ENCODE results near the gene RAB3IL1. TPM values are rescaled to one million over a fixed set of nuclear protein-coding genes. Genes with fewer than 3 reads are reported as not detected.

The RAB3IL1 gene
- total RNA-seq (2022; extraction: Qiagen RNA extraction; ENCODE audit: low read depth): 9.9 to 13.9 TPM (median 10.2 TPM) in 5 replicates

DNA sequence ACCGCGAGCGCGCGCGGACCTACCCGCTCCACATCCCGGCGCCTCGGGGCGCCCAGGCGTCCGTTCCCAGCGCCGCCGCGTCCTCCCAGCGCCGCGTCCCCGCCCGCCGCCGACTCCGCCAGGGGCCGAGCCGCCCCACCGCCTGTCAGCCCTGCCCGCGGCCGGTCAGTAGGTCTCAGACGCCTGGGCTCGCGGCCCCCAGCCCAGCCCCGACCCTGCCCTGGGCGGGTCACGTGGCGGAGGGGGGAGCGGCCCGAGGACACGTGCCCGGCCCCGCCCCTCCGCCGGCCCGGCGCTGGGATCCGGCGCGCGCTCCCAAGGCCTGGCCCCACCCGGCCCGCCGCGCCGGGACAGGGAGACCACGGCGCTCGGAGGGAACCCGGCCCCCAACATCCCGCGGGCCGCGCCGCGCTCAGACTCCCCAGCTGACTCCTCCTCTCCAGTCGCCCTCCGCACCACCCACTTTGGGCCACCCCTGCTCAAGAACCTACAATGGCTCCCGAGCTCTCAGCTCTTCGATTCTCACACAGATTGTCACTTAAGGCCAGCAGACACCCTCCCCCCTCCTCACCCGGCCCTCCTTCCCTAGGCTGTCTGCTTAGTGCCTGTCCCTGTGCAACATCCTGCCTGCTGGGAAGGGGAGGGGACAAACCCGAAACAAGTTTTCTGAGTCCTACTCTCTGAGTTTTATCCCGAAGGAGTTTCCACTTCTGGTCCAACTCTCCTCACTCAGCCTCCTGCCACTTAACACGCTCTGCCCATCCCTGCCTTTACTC lies at the start of gene RAB3IL1:
Gene RAB3IL1 (minus strand): TSS at position 233 of the 776 bp plus-strand sequence. CDS start 199 bp downstream, at position 34.

GRCh38 chr11:61950035-61950547 lies 32.7 kb upstream of the RAB3IL1 start, which contains the start of gene BEST1:
Gene BEST1, plus strand, starts transcription at chr11:61950351. Its CDS starts 1,456 bp downstream, at chr11:61951807.

DNA sequence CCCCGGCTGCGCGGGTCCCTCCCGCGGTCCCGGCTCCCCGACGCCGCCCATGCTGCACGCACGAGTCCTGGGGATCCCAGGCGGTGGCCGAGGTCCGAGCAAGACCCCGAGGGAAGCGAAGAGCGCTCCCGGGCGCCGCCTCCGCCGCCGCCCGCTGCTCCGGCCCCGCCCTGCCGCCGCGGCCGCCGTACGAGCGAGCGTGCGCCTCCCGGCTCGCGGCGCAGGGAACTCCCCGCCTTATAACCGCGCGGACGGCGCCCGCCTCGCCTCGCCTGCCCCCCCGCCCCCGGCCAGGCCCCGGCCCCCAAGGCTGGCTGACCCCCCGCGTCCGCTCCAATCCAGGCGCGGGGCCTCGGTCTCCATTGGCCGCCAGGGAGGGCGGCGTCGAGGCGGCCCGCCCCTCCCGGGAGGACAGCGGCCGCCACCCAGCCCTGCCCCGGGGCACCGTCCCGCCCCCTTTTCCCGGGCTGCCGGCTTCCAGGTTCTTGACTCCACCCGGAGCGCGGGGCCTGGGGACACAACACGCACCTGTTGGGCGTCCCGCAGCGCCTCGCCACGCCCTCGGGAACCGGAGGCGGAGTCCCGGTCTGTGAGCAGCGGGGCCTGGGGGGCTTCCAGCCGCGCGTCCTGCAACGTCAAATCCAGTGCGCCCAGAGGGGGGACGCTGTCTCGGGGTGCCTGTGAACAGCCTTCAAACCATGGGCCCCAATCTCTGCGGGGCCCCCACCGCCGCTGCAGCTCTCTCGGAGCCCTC lies 25.9 kb downstream of the RAB3IL1 start, which contains the start of gene FADS3:
Gene FADS3 (minus strand): TSS at position 215 of the 754 bp plus-strand sequence. CDS start 164 bp downstream, at position 51.

Other genes with a start within 250 kb of the RAB3IL1 start
- 4.3 to 6.7 TPM (median 6.1 TPM) in 5 replicates for gene DAGLA, start 237.2 kb downstream of the RAB3IL1 start, total RNA-seq (2022; extraction: Qiagen RNA extraction; ENCODE audit: low read depth)
- gene MYRF, start 164.9 kb downstream of the RAB3IL1 start, total RNA-seq (2022; extraction: Qiagen RNA extraction; ENCODE audit: low read depth): 16.3 to 22.1 TPM (median 20.9 TPM) in 5 replicates
- 200 to 282 TPM (median 216 TPM) in 5 replicates for gene TMEM258, start 125.0 kb downstream of the RAB3IL1 start, total RNA-seq (2022; extraction: Qiagen RNA extraction; ENCODE audit: low read depth)
- gene FEN1, start 124.7 kb downstream of the RAB3IL1 start, total RNA-seq (2022; extraction: Qiagen RNA extraction; ENCODE audit: low read depth): 105 to 115 TPM (median 109 TPM) in 5 replicates
- 126 to 169 TPM (median 143 TPM) in 5 replicates for gene FADS1, start 100.6 kb downstream of the RAB3IL1 start, total RNA-seq (2022; extraction: Qiagen RNA extraction; ENCODE audit: low read depth)
- 259 to 325 TPM (median 293 TPM) in 5 replicates for gene FADS2, start 89.3 kb downstream of the RAB3IL1 start, total RNA-seq (2022; extraction: Qiagen RNA extraction; ENCODE audit: low read depth)
- 37.3 to 56.8 TPM (median 48.5 TPM) in 5 replicates for gene FADS3, start 26.0 kb downstream of the RAB3IL1 start, total RNA-seq (2022; extraction: Qiagen RNA extraction; ENCODE audit: low read depth)
- 2.2 to 7.4 TPM (median 4.6 TPM) in 5 replicates for gene BEST1, start 32.8 kb upstream of the RAB3IL1 start, total RNA-seq (2022; extraction: Qiagen RNA extraction; ENCODE audit: low read depth)
- 8,240 to 18,597 TPM (median 15,839 TPM) in 5 replicates for gene FTH1, start 50.1 kb upstream of the RAB3IL1 start, total RNA-seq (2022; extraction: Qiagen RNA extraction; ENCODE audit: low read depth)
- 47.0 to 68.1 TPM (median 62.1 TPM) in 5 replicates for gene INCENP, start 206.4 kb upstream of the RAB3IL1 start, total RNA-seq (2022; extraction: Qiagen RNA extraction; ENCODE audit: low read depth)

All from A549 treated with DMSO at 1 μM for 4 hours (cell line).